ENCODE measurements around the gene NHP2. TPM values are rescaled to one million over a fixed set of nuclear protein-coding genes. Genes with fewer than 3 reads are reported as not detected.

Gene NHP2
- total RNA-seq, 4 donors from 2014 or later, result 157 to 261 (median 241) TPM

DNA sequence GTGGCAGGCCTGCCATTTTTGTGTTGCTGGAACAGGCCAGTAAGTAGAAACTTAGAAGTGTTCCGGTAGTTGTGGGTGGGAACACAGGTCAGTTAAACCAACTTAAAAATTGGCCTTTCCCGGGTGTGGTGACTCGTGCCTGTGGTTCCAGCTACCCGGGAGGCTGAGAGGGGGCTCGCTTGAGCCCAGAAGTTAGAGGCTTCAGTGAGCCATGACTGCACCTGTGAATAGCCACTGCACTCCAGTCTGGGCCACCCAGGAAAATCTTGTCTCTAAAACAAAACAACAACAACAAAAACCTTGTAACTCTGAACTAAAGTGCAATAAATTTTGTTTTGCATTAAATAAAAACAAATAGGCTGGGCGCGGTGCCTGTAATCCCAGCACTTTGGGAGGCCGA lies 1.4 kb upstream of the NHP2 start:
- Histone ChIP-seq H3K27ac (no peak overlapping the region), H3K4me1 (peaks cover 16 to 17% of the 10 kb centered on the region in 2 donors), H3K27me3 (no peaks in the 10 kb centered on the region), H3K9me3 (no peaks in the 10 kb centered on the region), H3K4me3 (no peak overlapping the region), H3K36me3 (peaks cover 0 to 11% of the 10 kb centered on the region in 2 donors)
- in situ Hi-C loops (cut with MboI; ENCODE audit: low sequenced_read_pairs in 4 of 4), result no loop called here
- DNase-seq, result no peak
- ATAC-seq, result no peak
- intact Hi-C loops (cut with DNase I; ENCODE audit: low total_unique reads), result loop anchor here (10.0 kb wide), 1 partner anchor 560 kb away; the partner anchor contains the start of gene TMED9
- TF ChIP-seq, protein P1, sequence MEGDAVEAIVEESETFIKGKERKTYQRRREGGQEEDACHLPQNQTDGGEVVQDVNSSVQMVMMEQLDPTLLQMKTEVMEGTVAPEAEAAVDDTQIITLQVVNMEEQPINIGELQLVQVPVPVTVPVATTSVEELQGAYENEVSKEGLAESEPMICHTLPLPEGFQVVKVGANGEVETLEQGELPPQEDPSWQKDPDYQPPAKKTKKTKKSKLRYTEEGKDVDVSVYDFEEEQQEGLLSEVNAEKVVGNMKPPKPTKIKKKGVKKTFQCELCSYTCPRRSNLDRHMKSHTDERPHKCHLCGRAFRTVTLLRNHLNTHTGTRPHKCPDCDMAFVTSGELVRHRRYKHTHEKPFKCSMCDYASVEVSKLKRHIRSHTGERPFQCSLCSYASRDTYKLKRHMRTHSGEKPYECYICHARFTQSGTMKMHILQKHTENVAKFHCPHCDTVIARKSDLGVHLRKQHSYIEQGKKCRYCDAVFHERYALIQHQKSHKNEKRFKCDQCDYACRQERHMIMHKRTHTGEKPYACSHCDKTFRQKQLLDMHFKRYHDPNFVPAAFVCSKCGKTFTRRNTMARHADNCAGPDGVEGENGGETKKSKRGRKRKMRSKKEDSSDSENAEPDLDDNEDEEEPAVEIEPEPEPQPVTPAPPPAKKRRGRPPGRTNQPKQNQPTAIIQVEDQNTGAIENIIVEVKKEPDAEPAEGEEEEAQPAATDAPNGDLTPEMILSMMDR (IDR thresholded peaks at IDR 0.05 in 4 of 5, conservative IDR thresholded peaks at IDR 0.05 in 1 of 5), result no peak
- TF ChIP-seq POLR2A (IDR thresholded peaks at IDR 0.05), result no peak

DNA sequence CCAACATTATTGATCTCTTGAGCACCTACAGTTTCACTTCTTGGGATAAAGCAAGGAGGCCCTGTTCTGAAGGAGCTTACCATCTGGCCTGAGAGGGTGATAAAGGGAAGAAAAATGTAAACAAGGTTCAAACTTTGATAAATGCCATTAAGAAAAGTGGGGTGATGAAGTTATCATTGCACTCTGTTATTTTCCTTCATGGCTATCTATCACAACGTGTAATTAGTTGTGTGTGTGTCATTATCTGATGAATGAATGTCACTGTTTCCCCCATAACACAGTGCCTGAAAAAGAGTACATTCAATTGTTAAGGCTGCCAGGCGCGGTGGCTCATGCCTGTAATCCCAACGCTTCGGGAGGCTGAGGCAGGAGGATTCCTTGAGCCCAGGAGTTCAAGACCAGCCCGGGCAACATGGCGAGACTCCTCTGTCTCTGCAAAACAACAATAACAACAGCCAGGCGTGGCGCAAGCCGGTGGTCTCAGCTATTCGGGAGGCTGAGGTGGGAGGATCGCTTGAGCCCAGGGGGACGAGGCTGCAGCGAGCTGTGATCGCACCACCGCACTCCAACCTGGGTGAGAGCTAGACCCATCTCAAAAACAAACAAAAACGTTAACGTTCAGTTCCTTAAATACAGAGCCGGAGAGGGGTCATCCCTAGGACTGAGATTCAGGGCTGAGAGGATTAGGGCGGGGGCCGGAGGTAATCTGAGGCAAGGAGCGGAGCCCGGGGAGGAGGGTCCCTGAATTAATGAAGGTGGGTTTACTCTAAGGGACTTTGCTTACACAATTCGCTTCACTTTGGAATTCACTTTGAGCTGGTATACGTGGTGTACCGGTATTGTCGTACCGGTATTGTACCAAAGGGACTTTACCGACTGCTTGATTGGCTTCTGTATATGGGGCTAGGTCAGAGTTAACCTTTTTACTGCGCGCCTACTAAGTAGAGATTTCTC lies 917 bp downstream of the NHP2 start:
- DNase-seq (peak in 1 of 2 donors; percentile 11), ATAC-seq (no peak)
- TF ChIP-seq, protein P1 (IDR thresholded peaks at IDR 0.05 in 4 of 5, conservative IDR thresholded peaks at IDR 0.05 in 1 of 5), result no peak
- TF ChIP-seq POLR2A (IDR thresholded peaks at IDR 0.05), result no peak
- Histone ChIP-seq H3K4me3 (peak overlapping the region; percentile 69 to 93 (median 77)), H3K4me1 (peaks cover 16 to 17% of the 10 kb centered on the region in 2 donors), H3K36me3 (peaks cover 0 to 34% of the 10 kb centered on the region in 2 donors), H3K9me3 (no peaks in the 10 kb centered on the region), H3K27ac (peak overlapping the region; percentile 82 to 88 (median 86)), H3K27me3 (no peaks in the 10 kb centered on the region)
- in situ Hi-C loops (cut with MboI; ENCODE audit: low sequenced_read_pairs in 4 of 4), result no loop called here
- intact Hi-C loops (cut with DNase I; ENCODE audit: low total_unique reads), result loop anchor here (1.0 to 10.0 kb wide), 3 partner anchors 21 to 558 kb away; partner anchors contain the start of genes RMND5B and TMED9

DNA sequence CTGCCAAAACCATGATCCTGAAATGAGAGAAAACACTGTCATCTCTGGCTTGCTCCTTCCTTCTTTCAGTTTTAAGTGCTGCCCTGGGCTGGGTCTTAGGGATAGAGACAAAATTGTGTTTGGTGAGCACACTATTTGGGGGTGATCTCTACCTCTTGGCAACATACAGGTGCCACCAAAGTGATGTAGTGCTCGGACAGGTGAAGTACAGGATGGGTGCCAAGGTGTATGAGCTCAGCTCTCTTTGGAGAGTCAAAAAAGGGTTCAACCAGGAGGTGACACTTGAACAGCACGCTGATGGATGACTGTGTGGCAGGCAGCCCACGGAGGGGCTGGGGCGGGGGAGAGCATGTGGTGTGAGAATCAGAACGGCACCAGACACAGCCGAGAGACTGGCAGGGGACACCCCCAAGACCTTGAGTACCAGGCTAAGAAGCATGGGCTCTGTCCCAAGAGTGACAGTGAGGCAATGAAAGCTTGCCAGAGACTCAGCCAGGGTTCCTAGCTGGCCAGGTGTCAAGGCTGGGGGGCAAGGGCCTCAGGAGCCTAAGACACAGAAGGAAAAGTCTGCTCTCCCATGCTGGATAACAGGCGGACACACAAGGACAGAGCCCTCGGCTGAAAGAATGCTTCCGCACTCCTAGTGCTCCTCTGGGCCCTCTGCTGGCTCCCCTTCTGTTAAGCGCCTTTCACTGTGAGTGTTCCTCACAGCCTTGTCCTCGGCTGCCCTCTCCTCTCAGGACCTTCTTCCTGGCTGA lies 2.5 kb downstream of the NHP2 start:
- in situ Hi-C loops (cut with MboI; ENCODE audit: low sequenced_read_pairs in 4 of 4) (no loop called here), intact Hi-C loops (cut with DNase I; ENCODE audit: low total_unique reads) (loop anchor here (10.0 kb wide), 1 partner anchor 556 kb away; the partner anchor contains the start of gene TMED9)
- Histone ChIP-seq H3K4me1 (peaks cover 16 to 17% of the 10 kb centered on the region in 2 donors), H3K9me3 (no peaks in the 10 kb centered on the region), H3K27ac (peak overlapping the region in 2 of 4 donors; percentile 1 to 30), H3K27me3 (no peaks in the 10 kb centered on the region), H3K4me3 (no peak overlapping the region), H3K36me3 (peaks cover 0 to 50% of the 10 kb centered on the region in 2 donors)
- no peak for TF ChIP-seq POLR2A (IDR thresholded peaks at IDR 0.05)
- TF ChIP-seq, protein P1 (IDR thresholded peaks at IDR 0.05 in 4 of 5, conservative IDR thresholded peaks at IDR 0.05 in 1 of 5), result no peak
- ATAC-seq (no peak), DNase-seq (peak in 1 of 2 donors; percentile 29)

DNA sequence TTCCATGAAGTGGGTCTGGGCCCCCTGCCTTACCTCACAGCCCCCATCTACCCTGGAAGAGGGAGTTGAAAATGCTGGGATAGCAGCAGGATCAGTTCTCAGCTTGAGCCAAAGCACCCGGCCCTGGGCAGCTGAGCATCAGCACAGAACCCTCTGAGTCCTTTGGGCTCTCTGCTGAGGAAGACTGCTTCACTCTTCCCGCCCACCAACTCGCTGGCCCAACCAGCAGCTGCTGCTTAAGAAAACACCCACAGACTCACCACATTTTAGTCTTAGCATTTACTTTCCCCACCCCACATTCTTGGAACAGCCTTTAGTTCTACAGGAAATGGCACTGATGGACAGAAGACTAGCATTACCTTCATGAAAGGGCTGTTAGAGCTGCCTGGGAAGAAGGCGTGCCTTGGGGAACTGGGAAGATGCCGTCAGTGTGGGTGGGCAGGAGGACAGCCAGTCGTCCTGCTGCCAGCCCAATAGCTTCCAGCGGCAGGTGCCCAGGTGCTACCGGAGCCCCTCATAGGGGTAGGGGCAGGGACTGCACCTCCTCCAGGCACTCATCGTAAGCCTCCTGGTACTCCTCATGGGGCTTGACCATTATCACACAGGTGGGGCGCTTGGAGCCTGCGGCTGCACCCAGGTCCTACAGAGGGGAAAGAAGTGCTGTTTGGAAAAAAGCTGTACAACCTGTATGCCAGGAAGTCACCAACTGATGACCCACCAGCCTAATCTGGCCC lies 4.3 kb downstream of the NHP2 start:
- no peak for TF ChIP-seq POLR2A (IDR thresholded peaks at IDR 0.05)
- TF ChIP-seq, protein P1 (IDR thresholded peaks at IDR 0.05 in 4 of 5, conservative IDR thresholded peaks at IDR 0.05 in 1 of 5), result no peak
- intact Hi-C loops (cut with DNase I; ENCODE audit: low total_unique reads), result no loop called here
- ATAC-seq, result no peak

More for the DNA sequence above, 4.3 kb downstream of the NHP2 start:
- Histone ChIP-seq H3K4me1 (peaks cover 16 to 17% of the 10 kb centered on the region in 2 donors), H3K9me3 (no peaks in the 10 kb centered on the region), H3K36me3 (peaks cover 0 to 67% of the 10 kb centered on the region in 2 donors), H3K4me3 (no peak overlapping the region), H3K27ac (no peak overlapping the region), H3K27me3 (no peaks in the 10 kb centered on the region)
- DNase-seq, result peak in 1 of 2 donors; percentile 9
- in situ Hi-C loops (cut with MboI; ENCODE audit: low sequenced_read_pairs in 4 of 4), result no loop called here
